ENCODE measurements around the gene RIIAD1.

DNA sequence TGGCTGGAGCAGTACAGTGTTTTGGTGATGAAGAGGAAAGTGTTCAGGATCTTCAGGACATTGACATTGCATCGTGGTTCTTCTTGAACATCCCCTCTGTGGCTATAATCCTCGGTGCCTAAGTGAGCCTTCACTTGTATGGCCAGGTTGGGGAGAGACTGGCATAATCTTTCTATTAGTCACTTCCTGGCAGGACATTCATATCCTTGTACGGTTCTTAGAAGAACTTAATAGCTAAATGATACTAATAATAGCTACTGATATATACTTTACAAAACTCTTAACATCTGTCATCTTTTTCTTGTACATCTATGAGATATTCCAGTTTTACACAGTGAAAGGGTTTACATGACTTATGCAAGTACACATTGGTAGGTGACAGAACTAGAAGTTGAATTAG, 40.5 kb upstream of the RIIAD1 start:
- TF ChIP-seq RFX5 (IDR thresholded peaks at IDR 0.05; ENCODE audit: low read length) = no peak
- TF ChIP-seq, protein P1, sequence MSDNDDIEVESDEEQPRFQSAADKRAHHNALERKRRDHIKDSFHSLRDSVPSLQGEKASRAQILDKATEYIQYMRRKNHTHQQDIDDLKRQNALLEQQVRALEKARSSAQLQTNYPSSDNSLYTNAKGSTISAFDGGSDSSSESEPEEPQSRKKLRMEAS (IDR thresholded peaks at IDR 0.05; ENCODE audit: low read depth) = peak; percentile 43; the same call in 1 of the 2 replicates
- TF ChIP-seq, protein P2, sequence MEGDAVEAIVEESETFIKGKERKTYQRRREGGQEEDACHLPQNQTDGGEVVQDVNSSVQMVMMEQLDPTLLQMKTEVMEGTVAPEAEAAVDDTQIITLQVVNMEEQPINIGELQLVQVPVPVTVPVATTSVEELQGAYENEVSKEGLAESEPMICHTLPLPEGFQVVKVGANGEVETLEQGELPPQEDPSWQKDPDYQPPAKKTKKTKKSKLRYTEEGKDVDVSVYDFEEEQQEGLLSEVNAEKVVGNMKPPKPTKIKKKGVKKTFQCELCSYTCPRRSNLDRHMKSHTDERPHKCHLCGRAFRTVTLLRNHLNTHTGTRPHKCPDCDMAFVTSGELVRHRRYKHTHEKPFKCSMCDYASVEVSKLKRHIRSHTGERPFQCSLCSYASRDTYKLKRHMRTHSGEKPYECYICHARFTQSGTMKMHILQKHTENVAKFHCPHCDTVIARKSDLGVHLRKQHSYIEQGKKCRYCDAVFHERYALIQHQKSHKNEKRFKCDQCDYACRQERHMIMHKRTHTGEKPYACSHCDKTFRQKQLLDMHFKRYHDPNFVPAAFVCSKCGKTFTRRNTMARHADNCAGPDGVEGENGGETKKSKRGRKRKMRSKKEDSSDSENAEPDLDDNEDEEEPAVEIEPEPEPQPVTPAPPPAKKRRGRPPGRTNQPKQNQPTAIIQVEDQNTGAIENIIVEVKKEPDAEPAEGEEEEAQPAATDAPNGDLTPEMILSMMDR (IDR thresholded peaks at IDR 0.05) = no peak

Data from SK-N-SH (cell line).